Neural cell (in vitro differentiated cells): Measurements from ENCODE around the gene ATG2B. TPM values are rescaled to one million over a fixed set of nuclear protein-coding genes. Genes with fewer than 3 reads are reported as not detected.

Source experiments
- H2AFZ ChIP-seq: fragments of 200-600, 300-800 bp; sonication (generic), shearing (Covaris generic); 2 replicates; pipeline ENCODE4 v1.6.0; 2014; ENCODE audit warnings: low read depth, mild to moderate bottlenecking, antibody characterized with exemption, low read length, moderate library complexity
- H3F3A ChIP-seq: fragments of 200-600 bp; shearing (Covaris generic); 2 replicates; pipeline ENCODE4 v1.6.1; 2016; ENCODE audit warnings: mild to moderate bottlenecking, moderate library complexity, mixed read lengths, antibody characterized with exemption, low read length; ENCODE audit not compliant: insufficient read depth, poor library complexity, severe bottlenecking
- H3K27ac ChIP-seq: fragments of 200-600, 300-800 bp; sonication (generic), shearing (Covaris generic); 2 replicates; pipeline ENCODE4 v1.5.1; 2014; ENCODE audit warnings: mild to moderate bottlenecking, low read length, moderate library complexity
- H3K27me3 ChIP-seq: fragments of 300-800, 200-600 bp; sonication (generic), shearing (Covaris generic); 2 replicates; pipeline ENCODE4 v1.6.0; 2014; ENCODE audit warnings: mild to moderate bottlenecking, low read depth, low read length, moderate library complexity; ENCODE audit not compliant: insufficient read depth
- H3K36me3 ChIP-seq: fragments of 300-800, 200-600 bp; sonication (generic), shearing (Covaris generic); 2 replicates; pipeline ENCODE4 v1.5.1; 2014; ENCODE audit warnings: mild to moderate bottlenecking, antibody characterized with exemption, low read length, moderate library complexity; ENCODE audit not compliant: insufficient read depth
- H3K4me2 ChIP-seq: fragments of 300-800, 200-600 bp; sonication (generic), shearing (Covaris generic); 2 replicates; pipeline ENCODE4 v1.6.0; 2014; ENCODE audit warnings: mild to moderate bottlenecking, low read length
- H3K4me3 ChIP-seq: fragments of 300-800, 200-600 bp; sonication (generic), shearing (Covaris generic); 2 replicates; pipeline ENCODE4 v1.5.1; 2014; ENCODE audit warnings: mild to moderate bottlenecking, low read length, moderate library complexity
- H3K79me2 ChIP-seq: fragments of 200-600 bp; shearing (Covaris generic); replicated peaks from 2 replicates; pipeline ENCODE4 v1.6.0; 2014; ENCODE audit warnings: mild to moderate bottlenecking, low read length, moderate library complexity; ENCODE audit not compliant: insufficient read depth
- H3K9ac ChIP-seq: fragments of 300-800, 200-600 bp; sonication (generic), shearing (Covaris generic); 2 replicates; pipeline ENCODE4 v1.6.1; 2016; ENCODE audit warnings: mild to moderate bottlenecking, low read length, mixed read lengths
- H3K9me2 ChIP-seq: fragments of 200-600 bp; shearing (Covaris generic); 2 replicates; pipeline ENCODE4 v1.6.1; 2016; ENCODE audit warnings: mild to moderate bottlenecking, low read length, mixed read lengths; ENCODE audit not compliant: insufficient read depth
- H3K9me3 ChIP-seq: fragments of 200-600, 300-800 bp; sonication (generic), shearing (Covaris generic); 2 replicates; pipeline ENCODE4 v1.6.1; 2016; ENCODE audit warnings: mild to moderate bottlenecking, mixed run types, low read length, moderate library complexity, mixed read lengths
- H4K20me1 ChIP-seq: fragments of 200-600 bp; shearing (Covaris generic); 2 replicates; pipeline ENCODE4 v1.6.1; 2016; ENCODE audit warnings: mild to moderate bottlenecking, mixed run types; ENCODE audit not compliant: insufficient read depth
- EP300 ChIP-seq: fragments of 450-650 bp; conservative IDR thresholded peaks from 2 replicates; pipeline ENCODE4 v1.6.1; 2014; ENCODE audit warnings: antibody characterized with exemption, mild to moderate bottlenecking, moderate library complexity; ENCODE audit not compliant: poor library complexity, severe bottlenecking
- EZH2 ChIP-seq: fragments of 200-600, 300-800 bp; shearing (Covaris generic), sonication (generic); IDR thresholded peaks from 2 replicates; pipeline ENCODE4 v1.6.1; 2014; ENCODE audit warnings: antibody characterized with exemption, low read length, borderline replicate concordance, mild to moderate bottlenecking; ENCODE audit not compliant: insufficient read depth, poor library complexity, severe bottlenecking
- MXI1 ChIP-seq: fragments of 450-650 bp; conservative IDR thresholded peaks from 2 replicates; pipeline ENCODE4 v1.6.1; 2014; ENCODE audit warnings: antibody characterized with exemption, mild to moderate bottlenecking; ENCODE audit not compliant: poor library complexity, severe bottlenecking
- POLR2AphosphoS5 ChIP-seq: IDR thresholded peaks from 2 replicates; pipeline ENCODE4 v1.6.1; 2012
- RAD21 ChIP-seq: fragments of 450-650 bp; conservative IDR thresholded peaks from 2 replicates; pipeline ENCODE4 v1.6.1; 2014; ENCODE audit warnings: antibody characterized with exemption, mild to moderate bottlenecking, moderate library complexity
- SMC3 ChIP-seq: fragments of 450-650 bp; conservative IDR thresholded peaks from 2 replicates; pipeline ENCODE4 v1.6.1; 2014; ENCODE audit warnings: antibody characterized with exemption, mild to moderate bottlenecking, moderate library complexity; ENCODE audit not compliant: poor library complexity
- TAF1 ChIP-seq: IDR thresholded peaks from 2 replicates; pipeline ENCODE4 v1.6.1; 2012; ENCODE audit warnings: low read depth
- polyA plus RNA-seq: library from polyadenylated mRNA; depleted of rRNA; stranded (reverse); fragments of >200 nt; gene quantifications from 2 replicates; pipeline ENCODE4 v1.2.3, GENCODE V29; 2014
- TF ChIP-seq, protein P1 (sequence below): fragments of 450-650 bp; IDR thresholded peaks from 2 replicates; pipeline ENCODE4 v1.5.1; 2014; ENCODE audit warnings: antibody characterized with exemption, mild to moderate bottlenecking, moderate library complexity; ENCODE audit not compliant: poor library complexity, severe bottlenecking
- TF ChIP-seq, protein P2 (sequence below): IDR thresholded peaks from 2 replicates; pipeline ENCODE4 v1.6.1; 2012; ENCODE audit warnings: borderline replicate concordance

Gene ATG2B
- polyA plus RNA-seq, 1 donor from 2014 or later: 16.2 TPM

DNA sequence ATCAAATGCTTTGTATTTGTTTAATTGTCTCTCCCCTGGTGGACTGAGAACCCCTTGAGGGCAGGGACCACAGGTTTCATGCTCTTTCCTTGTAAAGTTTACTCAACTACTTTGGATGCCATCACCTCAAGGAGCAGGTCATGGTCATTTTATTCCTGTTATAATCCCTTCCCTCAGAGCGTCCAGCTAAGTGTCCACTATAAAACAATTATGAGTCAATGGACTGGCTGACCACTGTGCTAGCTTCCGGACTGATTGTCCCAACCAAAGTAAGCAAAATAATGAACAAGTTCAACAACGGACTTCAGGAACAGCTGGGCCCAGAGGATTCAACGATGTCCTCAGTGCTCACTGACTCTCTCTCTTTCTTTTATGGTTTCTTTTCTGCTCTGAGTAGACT is 47.0 kb upstream of the ATG2B start:
- Histone ChIP-seq H3K4me3 (no peak overlapping the region), H3K9ac (no peak overlapping the region), H3K27me3 (no peaks in the 10 kb centered on the region), H3F3A (no peaks in the 10 kb centered on the region), H3K36me3 (no peaks in the 10 kb centered on the region), H2AFZ (no peak overlapping the region), H3K9me2 (no peaks in the 10 kb centered on the region), H3K79me2 (no peaks in the 10 kb centered on the region), H3K9me3 (no peaks in the 10 kb centered on the region), H3K27ac (no peak overlapping the region), H4K20me1 (no peaks in the 10 kb centered on the region), H3K4me2 (no peak overlapping the region)
- TF ChIP-seq, protein P1, sequence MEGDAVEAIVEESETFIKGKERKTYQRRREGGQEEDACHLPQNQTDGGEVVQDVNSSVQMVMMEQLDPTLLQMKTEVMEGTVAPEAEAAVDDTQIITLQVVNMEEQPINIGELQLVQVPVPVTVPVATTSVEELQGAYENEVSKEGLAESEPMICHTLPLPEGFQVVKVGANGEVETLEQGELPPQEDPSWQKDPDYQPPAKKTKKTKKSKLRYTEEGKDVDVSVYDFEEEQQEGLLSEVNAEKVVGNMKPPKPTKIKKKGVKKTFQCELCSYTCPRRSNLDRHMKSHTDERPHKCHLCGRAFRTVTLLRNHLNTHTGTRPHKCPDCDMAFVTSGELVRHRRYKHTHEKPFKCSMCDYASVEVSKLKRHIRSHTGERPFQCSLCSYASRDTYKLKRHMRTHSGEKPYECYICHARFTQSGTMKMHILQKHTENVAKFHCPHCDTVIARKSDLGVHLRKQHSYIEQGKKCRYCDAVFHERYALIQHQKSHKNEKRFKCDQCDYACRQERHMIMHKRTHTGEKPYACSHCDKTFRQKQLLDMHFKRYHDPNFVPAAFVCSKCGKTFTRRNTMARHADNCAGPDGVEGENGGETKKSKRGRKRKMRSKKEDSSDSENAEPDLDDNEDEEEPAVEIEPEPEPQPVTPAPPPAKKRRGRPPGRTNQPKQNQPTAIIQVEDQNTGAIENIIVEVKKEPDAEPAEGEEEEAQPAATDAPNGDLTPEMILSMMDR: no peak
- TF ChIP-seq POLR2AphosphoS5: no peak
- TF ChIP-seq RAD21: no peak
- no peak for TF ChIP-seq TAF1
- no peak for TF ChIP-seq MXI1
- TF ChIP-seq, protein P2, sequence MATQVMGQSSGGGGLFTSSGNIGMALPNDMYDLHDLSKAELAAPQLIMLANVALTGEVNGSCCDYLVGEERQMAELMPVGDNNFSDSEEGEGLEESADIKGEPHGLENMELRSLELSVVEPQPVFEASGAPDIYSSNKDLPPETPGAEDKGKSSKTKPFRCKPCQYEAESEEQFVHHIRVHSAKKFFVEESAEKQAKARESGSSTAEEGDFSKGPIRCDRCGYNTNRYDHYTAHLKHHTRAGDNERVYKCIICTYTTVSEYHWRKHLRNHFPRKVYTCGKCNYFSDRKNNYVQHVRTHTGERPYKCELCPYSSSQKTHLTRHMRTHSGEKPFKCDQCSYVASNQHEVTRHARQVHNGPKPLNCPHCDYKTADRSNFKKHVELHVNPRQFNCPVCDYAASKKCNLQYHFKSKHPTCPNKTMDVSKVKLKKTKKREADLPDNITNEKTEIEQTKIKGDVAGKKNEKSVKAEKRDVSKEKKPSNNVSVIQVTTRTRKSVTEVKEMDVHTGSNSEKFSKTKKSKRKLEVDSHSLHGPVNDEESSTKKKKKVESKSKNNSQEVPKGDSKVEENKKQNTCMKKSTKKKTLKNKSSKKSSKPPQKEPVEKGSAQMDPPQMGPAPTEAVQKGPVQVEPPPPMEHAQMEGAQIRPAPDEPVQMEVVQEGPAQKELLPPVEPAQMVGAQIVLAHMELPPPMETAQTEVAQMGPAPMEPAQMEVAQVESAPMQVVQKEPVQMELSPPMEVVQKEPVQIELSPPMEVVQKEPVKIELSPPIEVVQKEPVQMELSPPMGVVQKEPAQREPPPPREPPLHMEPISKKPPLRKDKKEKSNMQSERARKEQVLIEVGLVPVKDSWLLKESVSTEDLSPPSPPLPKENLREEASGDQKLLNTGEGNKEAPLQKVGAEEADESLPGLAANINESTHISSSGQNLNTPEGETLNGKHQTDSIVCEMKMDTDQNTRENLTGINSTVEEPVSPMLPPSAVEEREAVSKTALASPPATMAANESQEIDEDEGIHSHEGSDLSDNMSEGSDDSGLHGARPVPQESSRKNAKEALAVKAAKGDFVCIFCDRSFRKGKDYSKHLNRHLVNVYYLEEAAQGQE: no peak
- no peak for TF ChIP-seq EZH2
- no peak for TF ChIP-seq EP300
- no peak for TF ChIP-seq SMC3

DNA sequence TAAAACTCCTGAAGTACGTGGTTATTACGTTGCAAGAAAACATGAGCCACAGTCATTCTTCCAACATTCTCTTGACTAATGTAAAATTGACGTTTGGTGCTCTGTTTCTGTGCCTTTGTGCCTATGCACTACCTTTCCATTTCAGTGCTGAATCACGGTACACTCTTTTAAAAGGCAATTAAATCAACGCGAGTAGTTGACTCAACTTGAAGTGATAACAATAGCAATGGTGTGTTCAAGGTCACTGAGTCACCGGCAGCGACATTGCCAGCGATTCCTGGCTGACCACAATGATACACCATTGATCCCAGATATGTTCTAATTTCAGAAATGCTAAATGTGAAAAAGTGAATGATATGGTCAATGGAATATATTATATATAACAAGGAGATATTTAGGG is 46.6 kb upstream of the ATG2B start:
- Histone ChIP-seq H3K79me2 (no peaks in the 10 kb centered on the region), H3K27me3 (no peaks in the 10 kb centered on the region), H4K20me1 (no peaks in the 10 kb centered on the region), H2AFZ (no peak overlapping the region), H3K9me2 (no peaks in the 10 kb centered on the region), H3F3A (no peaks in the 10 kb centered on the region), H3K4me2 (no peak overlapping the region), H3K4me3 (no peak overlapping the region), H3K9ac (no peak overlapping the region), H3K36me3 (no peaks in the 10 kb centered on the region), H3K9me3 (no peaks in the 10 kb centered on the region), H3K27ac (no peak overlapping the region)
- TF ChIP-seq, protein P1: no peak
